Choroid plexus epithelial cell (primary cell): ENCODE data around the gene NKX1-1.

Experiments used
- DNase-seq: peaks from one replicate; pipeline ENCODE4 v3.0.0-alpha.2; 2010; ENCODE audit warnings: low read depth
- H3K4me3 ChIP-seq: 2 replicates; pipeline ENCODE4 v1.5.1; 2011; ENCODE audit warnings: low read depth, mild to moderate bottlenecking, control low read depth, low read length, moderate library complexity
- TF ChIP-seq, protein P1 (sequence below): conservative IDR thresholded peaks from 2 replicates; pipeline ENCODE4 v1.5.1; 2011; ENCODE audit warnings: low read depth, mild to moderate bottlenecking, control low read depth, inconsistent platforms, low read length, moderate library complexity

NKX1-1 gene

GRCh38 chr4:1371176-1372165 lies 34.8 kb downstream of the NKX1-1 start:
- DNase-seq: no peak
- TF ChIP-seq, protein P1, sequence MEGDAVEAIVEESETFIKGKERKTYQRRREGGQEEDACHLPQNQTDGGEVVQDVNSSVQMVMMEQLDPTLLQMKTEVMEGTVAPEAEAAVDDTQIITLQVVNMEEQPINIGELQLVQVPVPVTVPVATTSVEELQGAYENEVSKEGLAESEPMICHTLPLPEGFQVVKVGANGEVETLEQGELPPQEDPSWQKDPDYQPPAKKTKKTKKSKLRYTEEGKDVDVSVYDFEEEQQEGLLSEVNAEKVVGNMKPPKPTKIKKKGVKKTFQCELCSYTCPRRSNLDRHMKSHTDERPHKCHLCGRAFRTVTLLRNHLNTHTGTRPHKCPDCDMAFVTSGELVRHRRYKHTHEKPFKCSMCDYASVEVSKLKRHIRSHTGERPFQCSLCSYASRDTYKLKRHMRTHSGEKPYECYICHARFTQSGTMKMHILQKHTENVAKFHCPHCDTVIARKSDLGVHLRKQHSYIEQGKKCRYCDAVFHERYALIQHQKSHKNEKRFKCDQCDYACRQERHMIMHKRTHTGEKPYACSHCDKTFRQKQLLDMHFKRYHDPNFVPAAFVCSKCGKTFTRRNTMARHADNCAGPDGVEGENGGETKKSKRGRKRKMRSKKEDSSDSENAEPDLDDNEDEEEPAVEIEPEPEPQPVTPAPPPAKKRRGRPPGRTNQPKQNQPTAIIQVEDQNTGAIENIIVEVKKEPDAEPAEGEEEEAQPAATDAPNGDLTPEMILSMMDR: no peak
- H3K4me3 ChIP-seq: no peak overlapping the region

DNA sequence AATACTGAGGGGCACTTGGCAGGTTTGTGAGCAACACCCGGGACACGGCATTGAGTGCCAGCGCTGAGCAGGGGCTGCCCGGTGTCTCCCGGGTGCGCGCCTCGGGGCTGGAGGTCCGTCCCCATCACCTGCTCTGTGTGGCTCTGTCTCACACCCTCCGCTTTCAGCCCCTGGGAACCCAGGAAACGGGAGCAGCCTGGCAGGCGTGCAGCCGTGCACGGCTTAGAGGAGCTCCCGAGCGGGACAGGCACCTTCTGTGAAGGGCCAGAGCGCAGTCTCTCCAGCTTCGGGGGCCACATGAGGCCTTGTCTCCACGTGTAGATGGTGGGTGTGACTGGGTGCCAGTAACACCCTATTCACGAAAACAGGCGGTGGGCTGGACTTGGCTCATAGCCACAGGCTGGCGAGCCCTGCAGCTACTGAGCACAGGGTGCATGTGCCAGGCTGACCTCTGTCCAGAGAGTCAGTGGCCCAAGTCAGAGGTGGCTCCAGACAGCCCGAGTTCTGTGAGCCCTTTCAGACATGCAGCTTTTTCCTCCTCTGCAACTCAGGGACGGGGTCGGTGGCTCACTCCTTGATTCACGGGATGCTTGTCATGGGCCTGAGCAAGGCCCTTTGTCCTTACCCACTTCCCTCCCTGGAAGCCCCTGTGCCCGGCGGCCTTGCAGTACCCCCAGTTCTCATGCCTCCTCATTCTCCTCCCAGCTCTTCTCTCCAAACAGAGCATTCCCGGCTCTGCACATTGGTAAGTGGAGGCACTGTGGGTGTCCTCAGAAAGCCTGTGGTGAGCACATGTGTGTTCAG lies 35.7 kb downstream of the NKX1-1 start:
- no peak overlapping the region for H3K4me3 ChIP-seq
- no peak for DNase-seq
- TF ChIP-seq, protein P1: no peak

DNA sequence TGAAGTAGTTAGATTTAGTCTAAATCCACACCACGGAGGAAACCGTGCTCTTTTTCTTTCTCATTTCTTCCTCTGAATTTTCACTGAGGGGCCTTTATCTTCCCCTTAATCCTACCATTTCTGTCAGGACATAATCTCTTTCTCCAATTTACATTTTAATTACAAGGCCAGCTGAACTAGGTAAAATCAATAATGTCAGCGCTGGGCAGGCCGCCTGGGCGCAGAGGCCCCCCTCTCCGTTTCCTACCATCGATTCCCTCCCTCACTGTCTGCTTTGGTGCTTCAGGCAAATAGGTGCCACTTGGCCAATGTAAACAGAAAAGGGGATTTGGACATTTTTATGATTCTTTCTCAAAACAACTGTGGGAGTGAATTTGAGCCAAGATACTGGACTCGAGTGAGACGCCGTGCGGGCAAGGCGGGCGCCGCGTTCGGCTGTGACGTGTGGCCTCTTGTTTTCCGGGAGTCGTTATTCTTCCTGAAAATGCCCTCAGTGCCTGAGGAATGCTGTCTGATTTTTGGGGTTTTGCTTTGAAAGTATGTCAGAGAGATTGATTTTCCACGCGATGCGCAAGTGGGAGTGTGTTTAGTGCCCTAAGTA lies 36.7 kb downstream of the NKX1-1 start:
- TF ChIP-seq, protein P1: no peak
- DNase-seq: no peak
- no peak overlapping the region for H3K4me3 ChIP-seq

DNA sequence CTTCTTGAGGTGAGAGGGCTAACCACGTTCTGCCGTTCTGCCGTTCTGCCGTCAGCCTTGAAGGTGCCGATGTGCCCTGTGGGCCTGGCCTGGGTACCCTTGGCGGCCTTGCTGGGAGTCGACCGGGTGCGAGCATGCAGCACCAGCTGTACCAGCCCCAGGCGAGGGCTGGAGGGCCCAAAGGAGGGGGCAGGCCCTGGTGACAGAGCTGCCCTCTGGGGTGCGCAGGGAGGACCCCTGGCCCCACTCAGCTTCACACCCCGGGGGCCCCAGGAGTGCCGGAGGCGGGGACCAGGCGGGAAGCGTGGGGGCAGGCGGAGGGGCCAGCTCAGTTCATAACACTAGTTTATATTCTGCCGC lies 37.2 kb downstream of the NKX1-1 start:
- DNase-seq: no peak
- H3K4me3 ChIP-seq: no peak overlapping the region
- TF ChIP-seq, protein P1: no peak

DNA sequence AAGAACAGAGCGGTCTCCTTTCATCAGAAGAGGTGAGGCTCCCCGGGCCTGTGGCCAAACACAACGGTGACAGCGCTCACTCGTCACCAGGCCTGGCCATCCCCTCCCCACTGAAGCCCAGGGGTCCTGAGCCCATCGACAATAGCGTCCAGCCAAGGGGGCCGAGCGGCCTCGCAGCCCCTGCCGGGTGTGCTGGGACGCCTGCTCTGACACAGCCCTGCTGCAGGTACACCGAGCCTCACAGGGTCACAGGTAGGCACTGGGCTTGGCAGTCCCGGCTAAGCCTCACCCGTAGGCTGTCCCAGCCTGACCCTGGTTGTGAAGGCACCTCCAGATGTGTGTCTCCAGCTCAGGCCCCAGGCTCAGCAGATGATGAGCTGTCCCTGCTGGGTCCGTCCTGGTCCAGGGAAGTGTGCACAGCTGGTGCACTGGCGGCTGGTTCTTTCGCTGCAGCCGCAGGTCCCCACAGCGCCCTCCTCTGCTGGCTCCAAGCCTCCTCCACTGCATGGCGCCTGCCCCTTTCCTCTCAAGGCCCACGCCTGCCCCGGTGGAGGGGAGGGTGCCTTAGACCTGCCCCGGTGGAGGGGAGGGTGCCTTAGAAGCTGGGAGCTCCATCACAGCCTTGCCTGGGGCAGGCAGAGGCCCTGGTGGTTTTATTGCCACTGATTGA lies 37.7 kb downstream of the NKX1-1 start:
- TF ChIP-seq, protein P1: no peak
- no peak for DNase-seq
- no peak overlapping the region for H3K4me3 ChIP-seq

GRCh38 chr4:1367936-1368289 lies 38.3 kb downstream of the NKX1-1 start:
- no peak for DNase-seq
- H3K4me3 ChIP-seq: no peak overlapping the region
- TF ChIP-seq, protein P1: no peak
